NCI-H2029 treated with DMSO at 0.1 percent for 48 hours (cell line): Measurements from ENCODE around the gene AVPR2.

ENCODE experiments used
- DNase-seq: peaks from one replicate; lab custom pipeline; 2025; lab: John Stamatoyannopoulos, UW

AVPR2 gene

GRCh38 chrX:153871451-153871850, 33.0 kb upstream of the AVPR2 start:
- DNase-seq = no peak

- DNase-seq = no peak
Observed at GRCh38 chrX:153871946-153872878, 32.3 kb upstream of the AVPR2 start.

- DNase-seq = no peak
Observed at GRCh38 chrX:153873282-153874084, 31.0 kb upstream of the AVPR2 start.

- no peak for DNase-seq
Observed at GRCh38 chrX:153874085-153874365, 30.4 kb upstream of the AVPR2 start.

GRCh38 chrX:153874366-153875125, 29.9 kb upstream of the AVPR2 start:
- no peak for DNase-seq

- no peak for DNase-seq
Observed at GRCh38 chrX:153875391-153876111, 28.9 kb upstream of the AVPR2 start.

GRCh38 chrX:153876112-153876491, 28.4 kb upstream of the AVPR2 start:
- DNase-seq = no peak

GRCh38 chrX:153877571-153878261, 26.8 kb upstream of the AVPR2 start:
- no peak for DNase-seq

GRCh38 chrX:153878345-153878744, 26.1 kb upstream of the AVPR2 start:
- DNase-seq = no peak

- DNase-seq = no peak
Observed at GRCh38 chrX:153878969-153879653, 25.4 kb upstream of the AVPR2 start.

- DNase-seq = no peak
Observed at GRCh38 chrX:153879741-153880439, 24.6 kb upstream of the AVPR2 start.

GRCh38 chrX:153880440-153880815, 24.0 kb upstream of the AVPR2 start:
- no peak for DNase-seq

- DNase-seq = no peak
Observed at GRCh38 chrX:153881281-153881680, 23.2 kb upstream of the AVPR2 start.

GRCh38 chrX:153882086-153882498, 22.4 kb upstream of the AVPR2 start:
- no peak for DNase-seq

GRCh38 chrX:153882557-153882956, 21.9 kb upstream of the AVPR2 start:
- no peak for DNase-seq

- no peak for DNase-seq
Observed at GRCh38 chrX:153883163-153883843, 21.2 kb upstream of the AVPR2 start.

GRCh38 chrX:153884136-153884535, 20.3 kb upstream of the AVPR2 start:
- DNase-seq = no peak

- no peak for DNase-seq
Observed at GRCh38 chrX:153884590-153884989, 19.9 kb upstream of the AVPR2 start.

GRCh38 chrX:153885208-153885787, 19.2 kb upstream of the AVPR2 start:
- no peak for DNase-seq
